ENCODE measurements around the gene EBLN2. TPM values are rescaled to one million over a fixed set of nuclear protein-coding genes. Genes with fewer than 3 reads are reported as not detected.

The EBLN2 gene
- total and polyA plus RNA-seq, 2 experiments from 2014 or later = 4.7 to 9.9 TPM

DNA sequence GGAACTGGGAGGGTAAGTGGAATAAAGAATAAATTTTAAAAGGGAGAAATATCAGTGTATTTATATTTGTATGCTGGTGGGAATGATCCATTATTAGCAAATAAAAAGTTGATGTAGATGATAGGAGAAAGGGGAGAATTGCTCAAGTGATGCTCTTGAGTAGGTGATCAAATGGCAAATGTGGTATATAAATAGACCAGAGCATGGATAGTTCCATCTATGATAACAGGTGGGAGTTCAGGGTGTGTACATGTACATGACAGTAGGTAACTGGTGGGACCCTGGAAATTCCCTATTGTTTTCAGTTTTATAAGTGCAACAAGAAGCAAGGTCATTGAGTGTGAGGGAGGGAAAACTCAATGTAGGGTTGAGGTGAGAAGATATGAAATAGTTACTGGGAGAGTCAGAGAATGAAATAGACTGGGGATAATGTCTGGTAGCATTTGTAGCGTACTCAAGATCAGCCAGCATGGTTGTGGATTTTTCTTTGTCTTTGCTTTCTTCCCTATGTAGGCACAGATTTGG is 31.3 kb upstream of the EBLN2 start (continued):
- TF ChIP-seq STAT1 (IDR thresholded peaks at IDR 0.05; ENCODE audit: unreplicated experiment) (no peak), EZH2 (IDR thresholded peaks at IDR 0.05; ENCODE audit: low read depth, unreplicated experiment) (no peak), CREB1 (CRISPR knock-in tag; IDR thresholded peaks at IDR 0.05; ENCODE audit: low read depth) (no peak), ZNF114 (CRISPR knock-in tag; IDR thresholded peaks at IDR 0.05) (no peak)
- TF ChIP-seq, protein P1, sequence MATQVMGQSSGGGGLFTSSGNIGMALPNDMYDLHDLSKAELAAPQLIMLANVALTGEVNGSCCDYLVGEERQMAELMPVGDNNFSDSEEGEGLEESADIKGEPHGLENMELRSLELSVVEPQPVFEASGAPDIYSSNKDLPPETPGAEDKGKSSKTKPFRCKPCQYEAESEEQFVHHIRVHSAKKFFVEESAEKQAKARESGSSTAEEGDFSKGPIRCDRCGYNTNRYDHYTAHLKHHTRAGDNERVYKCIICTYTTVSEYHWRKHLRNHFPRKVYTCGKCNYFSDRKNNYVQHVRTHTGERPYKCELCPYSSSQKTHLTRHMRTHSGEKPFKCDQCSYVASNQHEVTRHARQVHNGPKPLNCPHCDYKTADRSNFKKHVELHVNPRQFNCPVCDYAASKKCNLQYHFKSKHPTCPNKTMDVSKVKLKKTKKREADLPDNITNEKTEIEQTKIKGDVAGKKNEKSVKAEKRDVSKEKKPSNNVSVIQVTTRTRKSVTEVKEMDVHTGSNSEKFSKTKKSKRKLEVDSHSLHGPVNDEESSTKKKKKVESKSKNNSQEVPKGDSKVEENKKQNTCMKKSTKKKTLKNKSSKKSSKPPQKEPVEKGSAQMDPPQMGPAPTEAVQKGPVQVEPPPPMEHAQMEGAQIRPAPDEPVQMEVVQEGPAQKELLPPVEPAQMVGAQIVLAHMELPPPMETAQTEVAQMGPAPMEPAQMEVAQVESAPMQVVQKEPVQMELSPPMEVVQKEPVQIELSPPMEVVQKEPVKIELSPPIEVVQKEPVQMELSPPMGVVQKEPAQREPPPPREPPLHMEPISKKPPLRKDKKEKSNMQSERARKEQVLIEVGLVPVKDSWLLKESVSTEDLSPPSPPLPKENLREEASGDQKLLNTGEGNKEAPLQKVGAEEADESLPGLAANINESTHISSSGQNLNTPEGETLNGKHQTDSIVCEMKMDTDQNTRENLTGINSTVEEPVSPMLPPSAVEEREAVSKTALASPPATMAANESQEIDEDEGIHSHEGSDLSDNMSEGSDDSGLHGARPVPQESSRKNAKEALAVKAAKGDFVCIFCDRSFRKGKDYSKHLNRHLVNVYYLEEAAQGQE (IDR thresholded peaks at IDR 0.05; ENCODE audit: unreplicated experiment) = no peak

GRCh38 chr3:73031573-73032103 is 29.8 kb upstream of the EBLN2 start:
- Mint-ChIP-seq H3K9me3 (no peaks in the 10 kb centered on the region), H3K27me3 (ENCODE audit: insufficient read depth, low read depth, poor library complexity) (peaks cover 5% of the 10 kb centered on the region), H3K27ac (no peak overlapping the region), H3K4me3 (no peak overlapping the region), H3K4me1 (peaks cover 50% of the 10 kb centered on the region), H3K36me3 (ENCODE audit: low read depth) (peaks cover 11% of the 10 kb centered on the region; the same call in 2 of the 3 replicates)
- Histone ChIP-seq H3K9me2 (ENCODE audit: insufficient read depth) (no peaks in the 10 kb centered on the region), H3K27me3 (ENCODE audit: insufficient read depth) (no peaks in the 10 kb centered on the region), H3K79me2 (replicated peaks; ENCODE audit: insufficient read depth) (no peaks in the 10 kb centered on the region; the same call in 1 of the 2 replicates), H3K4me1 (ENCODE audit: insufficient read depth) (peaks cover 15% of the 10 kb centered on the region), H3K36me3 (ENCODE audit: insufficient read depth) (no peaks in the 10 kb centered on the region), H2AFZ (no peak overlapping the region), H4K20me1 (replicated peaks; ENCODE audit: insufficient read depth) (peaks cover 52% of the 10 kb centered on the region), H3K4me2 (no peak overlapping the region), H3K27ac (ENCODE audit: low read depth) (no peak overlapping the region), H3F3A (replicated peaks; ENCODE audit: low read depth) (no peaks in the 10 kb centered on the region), H3K4me3 (no peak overlapping the region)
- no peak for ATAC-seq
- DNase-seq (ENCODE audit: low spot score) = no peak
- TF ChIP-seq ZNF462 (CRISPR knock-in tag; IDR thresholded peaks at IDR 0.05) (no peak), POLR2AphosphoS5 (IDR thresholded peaks at IDR 0.05; ENCODE audit: low read depth) (no peak), ETS1 (IDR thresholded peaks at IDR 0.05) (no peak), ZNF331 (CRISPR knock-in tag; IDR thresholded peaks at IDR 0.05; ENCODE audit: low read depth) (no peak), STAT1 (IDR thresholded peaks at IDR 0.05; ENCODE audit: unreplicated experiment) (no peak), CREB1 (CRISPR knock-in tag; IDR thresholded peaks at IDR 0.05; ENCODE audit: low read depth) (no peak)
- TF ChIP-seq, protein P1 (IDR thresholded peaks at IDR 0.05; ENCODE audit: unreplicated experiment) = no peak

Data from GM23338 (cell line).